Hypothalamus (tissue), 51 donors: Measurements from ENCODE around the gene ITGB5.

ENCODE experiments used
- DNase-seq, 51 donors: peaks; one replicate each; lab custom pipeline; 2025; lab: John Stamatoyannopoulos, UW

ITGB5 gene

GRCh38 chr3:124818398-124819091 is 68.6 kb downstream of the ITGB5 start:
- DNase-seq = no peak

GRCh38 chr3:124817079-124817478 is 70.1 kb downstream of the ITGB5 start:
- no peak for DNase-seq

- DNase-seq = no peak
Observed at GRCh38 chr3:124816206-124816605, 71.0 kb downstream of the ITGB5 start.

- DNase-seq = no peak
Observed at GRCh38 chr3:124815781-124816180, 71.4 kb downstream of the ITGB5 start.

GRCh38 chr3:124814620-124815421 is 72.3 kb downstream of the ITGB5 start:
- DNase-seq = no peak

- no peak for DNase-seq
Observed at GRCh38 chr3:124813541-124813940, 73.6 kb downstream of the ITGB5 start.

- peak in 7 of 51 donors; percentile 14 to 53 (median 33) for DNase-seq
Observed at GRCh38 chr3:124812291-124813265, 74.6 kb downstream of the ITGB5 start.

- no peak for DNase-seq
Observed at GRCh38 chr3:124811436-124811835, 75.7 kb downstream of the ITGB5 start.

- DNase-seq = no peak
Observed at GRCh38 chr3:124810970-124811369, 76.2 kb downstream of the ITGB5 start.

- DNase-seq = no peak
Observed at GRCh38 chr3:124809039-124809438, 78.1 kb downstream of the ITGB5 start.

GRCh38 chr3:124805671-124806070 is 81.5 kb downstream of the ITGB5 start:
- DNase-seq = no peak

- no peak for DNase-seq
Observed at GRCh38 chr3:124804875-124805274, 82.3 kb downstream of the ITGB5 start.

- DNase-seq = peak in 31 of 51 donors; percentile 22 to 76 (median 41)
Observed at GRCh38 chr3:124802702-124803101, 84.5 kb downstream of the ITGB5 start.

- no peak for DNase-seq
Observed at GRCh38 chr3:124802061-124802698, 85.0 kb downstream of the ITGB5 start.

- peak in 25 of 51 donors; percentile 14 to 70 (median 34) for DNase-seq
Observed at GRCh38 chr3:124800511-124801258, 86.5 kb downstream of the ITGB5 start.

GRCh38 chr3:124800076-124800475 is 87.1 kb downstream of the ITGB5 start:
- no peak for DNase-seq

- no peak for DNase-seq
Observed at GRCh38 chr3:124799676-124800075, 87.5 kb downstream of the ITGB5 start.

GRCh38 chr3:124797426-124797945 is 89.7 kb downstream of the ITGB5 start:
- no peak for DNase-seq

- no peak for DNase-seq
Observed at GRCh38 chr3:124796477-124796876, 90.7 kb downstream of the ITGB5 start.
